ENCODE data around the gene CACNA1D.

GRCh38 chr3:53506763-53507145 is 12.3 kb downstream of the CACNA1D start:
- TF ChIP-seq BHLHE40 (IDR thresholded peaks at IDR 0.05; ENCODE audit: borderline replicate concordance), result no peak
- no peak for TF ChIP-seq ELF4 (IDR thresholded peaks at IDR 0.05)
- no peak for TF ChIP-seq SP1 (IDR thresholded peaks at IDR 0.05)
- no peak for TF ChIP-seq FOXA1 (IDR thresholded peaks at IDR 0.05)
- no peak for TF ChIP-seq ARNT (IDR thresholded peaks at IDR 0.05)
- TF ChIP-seq ZNF384 (IDR thresholded peaks at IDR 0.05), result no peak
- no peak for TF ChIP-seq FOXK2 (IDR thresholded peaks at IDR 0.05)
- TF ChIP-seq FOXM1 (IDR thresholded peaks at IDR 0.05; ENCODE audit: borderline replicate concordance), result no peak
- no peak for TF ChIP-seq PKNOX1 (IDR thresholded peaks at IDR 0.05)
- TF ChIP-seq L3MBTL2 (conservative IDR thresholded peaks at IDR 0.05), result no peak
- TF ChIP-seq TARDBP (IDR thresholded peaks at IDR 0.05), result no peak
- TF ChIP-seq NFRKB (IDR thresholded peaks at IDR 0.05), result no peak
- no peak for TF ChIP-seq LEF1 (IDR thresholded peaks at IDR 0.05; ENCODE audit: borderline replicate concordance)
- TF ChIP-seq SUZ12 (IDR thresholded peaks at IDR 0.05), result no peak

All from HEK293T (cell line).